Subcutaneous adipose tissue (tissue), 4 donors: ENCODE results near the gene MICOS13. TPM values are rescaled to one million over a fixed set of nuclear protein-coding genes. Genes with fewer than 3 reads are reported as not detected.

Source experiments
- CTCF ChIP-seq: fragments of 450-650 bp; IDR thresholded peaks from one replicate; pipeline ENCODE4 v1.5.1; 2016; ENCODE audit warnings: low read depth, mild to moderate bottlenecking, control low read depth, antibody characterized with exemption, moderate library complexity
- total RNA-seq, 4 donors: library from RNA; depleted of rRNA; stranded (reverse); fragments of >200 nt; gene quantifications; one replicate each; pipeline ENCODE4 v1.1.0, GENCODE V29; 2016

Gene MICOS13
- total RNA-seq, 4 donors from 2014 or later: 41.1 to 67.8 (median 47.7) TPM

GRCh38 chr19:5686326-5686646, 6.0 kb upstream of the MICOS13 start:
- no peak for TF ChIP-seq CTCF

- TF ChIP-seq CTCF: no peak
Observed at GRCh38 chr19:5684694-5685430, 4.5 kb upstream of the MICOS13 start.

DNA sequence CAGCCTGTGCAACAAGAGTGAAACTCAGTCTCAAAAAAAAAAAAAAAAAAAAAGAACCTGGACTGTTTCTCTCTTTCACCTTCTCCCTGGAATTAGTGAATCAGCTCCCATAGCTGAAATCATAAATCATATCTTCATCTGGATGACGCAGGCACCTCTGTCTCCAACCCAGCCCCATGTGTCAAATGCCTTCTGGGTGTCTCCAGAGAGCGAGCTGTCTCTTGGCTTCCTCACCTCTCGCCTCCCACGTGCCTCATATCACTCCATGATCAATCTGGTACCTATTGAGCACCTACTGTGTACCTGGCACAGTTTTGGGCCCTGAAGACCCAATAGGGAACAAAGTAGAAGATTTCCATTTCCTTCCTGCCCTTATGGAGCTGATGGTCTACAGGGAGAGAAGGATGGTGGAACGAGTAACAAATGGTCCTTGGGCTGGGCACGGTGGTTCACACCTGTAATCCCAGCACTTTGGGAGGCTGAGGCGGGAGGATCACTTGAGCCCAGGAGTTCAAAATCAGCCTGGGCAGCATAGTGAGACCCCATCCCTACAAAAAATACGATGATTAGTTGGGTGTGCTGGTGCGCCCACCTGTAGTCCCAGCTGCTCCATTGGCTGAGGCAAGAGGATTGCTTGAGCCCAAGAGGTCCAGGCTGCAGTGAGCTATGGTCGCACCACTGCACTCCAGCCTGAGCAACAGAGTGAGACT, 3.0 kb upstream of the MICOS13 start:
- TF ChIP-seq CTCF: no peak

DNA sequence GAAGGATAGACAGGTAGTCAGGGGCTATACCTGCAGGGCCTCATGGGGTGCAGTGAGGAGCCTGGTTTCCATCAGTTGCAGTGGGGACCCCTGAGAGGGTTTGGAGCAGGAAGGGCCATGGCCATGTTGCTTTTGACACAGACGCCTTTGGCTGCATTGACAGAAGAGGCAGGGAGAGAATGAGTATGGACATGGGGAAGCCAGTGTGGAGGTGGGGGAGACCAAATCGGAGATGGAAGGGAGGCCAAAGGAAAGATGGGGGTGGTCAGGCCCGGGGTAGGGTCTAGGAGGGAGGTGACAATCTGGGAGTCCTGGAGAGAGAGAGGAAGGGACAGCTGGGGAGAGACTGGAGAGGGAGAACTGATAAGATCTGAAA, 1.8 kb upstream of the MICOS13 start:
- no peak for TF ChIP-seq CTCF

DNA sequence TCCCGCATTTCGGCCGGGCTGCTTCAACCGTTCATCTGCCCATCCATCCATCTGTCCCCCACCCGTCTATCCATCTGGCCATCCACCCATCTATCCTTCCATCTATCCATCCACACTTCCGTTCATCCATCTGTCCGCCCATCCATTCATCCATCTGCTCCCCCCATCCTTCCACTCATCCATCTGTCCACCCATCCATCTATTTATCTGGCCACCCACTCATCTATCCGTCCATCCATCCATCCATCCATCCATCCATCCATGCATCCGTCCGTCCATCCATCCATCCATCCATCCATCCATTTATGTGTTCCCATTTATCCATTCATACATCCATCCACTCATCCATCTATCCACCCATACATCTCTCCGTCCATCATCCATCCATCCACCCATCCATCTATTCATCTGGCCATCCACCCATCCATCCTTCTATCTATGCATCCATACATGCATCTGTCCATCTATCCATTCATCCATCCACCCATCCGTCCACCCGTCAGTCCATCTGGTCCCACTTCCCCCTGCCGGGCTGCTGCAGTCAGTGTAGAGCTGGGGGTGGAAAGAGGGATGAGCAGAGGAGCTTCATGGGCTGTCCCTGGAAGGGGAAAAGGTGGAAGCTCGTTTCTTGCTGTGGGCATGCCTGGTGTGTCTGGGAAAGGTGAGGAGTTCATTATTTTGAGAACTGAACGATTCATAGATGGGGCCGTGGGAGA, 1.2 kb upstream of the MICOS13 start:
- no peak for TF ChIP-seq CTCF

DNA sequence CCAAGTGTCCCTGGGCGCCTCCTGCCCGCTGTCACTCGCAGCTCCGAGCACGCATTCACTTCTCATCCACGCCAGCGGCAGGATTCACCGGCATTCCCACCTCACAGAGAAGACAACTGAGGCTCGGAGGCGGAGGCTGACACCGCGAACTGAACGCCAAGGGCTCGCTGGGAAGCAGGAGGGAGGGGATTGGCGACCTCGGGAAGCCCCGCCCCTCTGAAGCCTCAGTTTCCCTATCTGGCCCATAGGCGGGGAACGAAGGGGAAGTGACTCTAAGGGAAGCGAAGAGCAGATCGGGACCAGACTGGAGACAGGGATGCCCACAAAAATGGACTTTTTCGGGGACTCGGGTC, 256 bp downstream of the MICOS13 start:
- no peak for TF ChIP-seq CTCF
